Stimulated activated CD4-positive, alpha-beta T cell treated with anti-CD3 and anti-CD28 coated beads, Interleukin-15, amount 100 ng/mL, for 48 hours (primary cell): Measurements from ENCODE around the gene SLC25A11.

Experiments used
- DNase-seq, 2 donors: peaks; one replicate each; pipeline ENCODE4 v3.0.0-alpha.2; 2020; ENCODE audit warnings: low read depth in 2 of 2

Gene SLC25A11

DNA sequence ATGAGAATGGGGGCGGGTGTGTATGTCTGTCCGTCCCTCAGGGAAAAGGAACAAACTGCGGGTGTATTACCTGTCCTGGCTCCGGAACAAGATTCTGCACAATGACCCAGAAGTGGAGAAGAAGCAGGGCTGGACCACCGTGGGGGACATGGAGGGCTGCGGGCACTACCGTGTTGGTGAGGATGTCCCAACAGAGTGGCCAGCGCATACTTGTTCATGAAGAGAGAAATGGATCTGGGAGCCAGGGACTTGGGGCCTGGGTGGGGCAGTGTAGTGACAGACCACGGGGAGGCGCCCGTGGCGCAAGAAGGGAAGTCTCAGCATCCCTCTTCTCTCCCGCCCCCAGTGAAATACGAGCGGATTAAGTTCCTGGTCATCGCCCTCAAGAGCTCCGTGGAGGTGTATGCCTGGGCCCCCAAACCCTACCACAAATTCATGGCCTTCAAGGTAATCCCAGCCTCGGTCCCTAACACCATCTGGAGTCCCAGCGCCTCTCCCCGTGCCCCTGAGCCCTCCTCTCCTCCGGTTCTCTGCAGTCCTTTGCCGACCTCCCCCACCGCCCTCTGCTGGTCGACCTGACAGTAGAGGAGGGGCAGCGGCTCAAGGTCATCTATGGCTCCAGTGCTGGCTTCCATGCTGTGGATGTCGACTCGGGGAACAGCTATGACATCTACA lies 44.1 kb downstream of the SLC25A11 start:
- DNase-seq: no peak

GRCh38 chr17:4895121-4895520 lies 44.7 kb downstream of the SLC25A11 start:
- no peak for DNase-seq

- DNase-seq: no peak
These were observed 45.9 kb downstream of the SLC25A11 start for GRCh38 chr17:4893721-4894560.

GRCh38 chr17:4893272-4893671 lies 46.6 kb downstream of the SLC25A11 start:
- no peak for DNase-seq

DNA sequence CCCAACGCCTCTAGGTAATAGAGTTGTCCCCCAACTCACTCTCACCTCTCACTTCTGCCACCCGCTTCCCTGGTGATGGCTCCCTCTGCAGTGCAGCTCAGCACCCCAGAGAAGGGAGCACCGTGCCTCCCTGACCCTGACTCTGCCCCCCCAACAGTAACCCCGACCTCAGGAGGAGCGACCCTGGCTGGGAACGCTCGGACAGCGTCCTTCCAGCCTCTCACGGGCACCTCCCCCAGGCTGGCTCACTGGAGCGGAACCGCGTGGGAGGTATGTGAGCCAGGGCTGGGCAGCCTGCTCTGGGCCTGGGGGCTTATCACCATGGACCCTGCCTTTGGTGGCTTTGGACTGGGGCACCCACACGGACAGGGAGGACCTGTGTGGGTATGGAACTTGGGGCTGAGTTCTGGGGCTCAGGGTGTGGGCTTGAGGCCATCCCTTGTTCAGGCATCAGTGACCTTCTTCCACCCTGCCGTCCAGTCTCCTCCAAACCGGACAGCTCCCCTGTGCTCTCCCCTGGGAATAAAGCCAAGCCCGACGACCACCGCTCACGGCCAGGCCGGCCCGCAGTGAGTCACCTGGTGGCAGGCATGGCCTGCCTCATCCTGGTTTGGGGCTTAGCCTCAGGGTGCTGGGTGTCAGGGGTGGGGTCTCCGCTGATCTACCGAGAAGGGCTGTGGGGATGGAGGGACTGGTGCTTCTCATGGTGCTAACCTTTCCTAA lies 47.2 kb downstream of the SLC25A11 start:
- no peak for DNase-seq

GRCh38 chr17:4891411-4892410 lies 48.1 kb downstream of the SLC25A11 start:
- no peak for DNase-seq

DNA sequence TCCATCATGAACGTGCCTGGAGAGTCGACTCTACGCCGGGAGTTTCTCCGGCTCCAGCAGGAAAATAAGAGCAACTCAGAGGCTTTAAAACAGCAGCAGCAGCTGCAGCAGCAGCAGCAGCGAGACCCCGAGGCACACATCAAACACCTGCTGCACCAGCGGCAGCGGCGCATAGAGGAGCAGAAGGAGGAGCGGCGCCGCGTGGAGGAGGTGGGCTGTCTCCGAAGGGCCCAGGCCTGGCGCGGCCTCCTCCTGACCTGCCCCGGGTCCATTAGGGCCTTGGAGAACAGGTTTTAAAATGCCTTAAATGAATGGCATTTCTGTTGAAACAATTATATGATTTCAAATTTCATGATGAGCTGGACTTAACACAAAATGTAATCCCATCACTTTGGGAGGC lies 52.3 kb downstream of the SLC25A11 start:
- DNase-seq: no peak
